Measurements from ENCODE around the gene SCYGR1. TPM values are rescaled to one million over a fixed set of nuclear protein-coding genes. Genes with fewer than 3 reads are reported as not detected.
"Not testable (repeated sequence)": the region's sequence is repeated elsewhere in the genome, so short reads cannot be mapped to it uniquely, and the experiment has no call there.

The SCYGR1 gene
- total RNA-seq, 1 donor from 2014 or later, result not detected

GRCh38 chr2:227377467-227378351 lies 10.0 kb downstream of the SCYGR1 start:
- intact Hi-C loops (cut with micrococcal nuclease), result no loop called here
- DNase-seq (no peak), ATAC-seq (no peak)

DNA sequence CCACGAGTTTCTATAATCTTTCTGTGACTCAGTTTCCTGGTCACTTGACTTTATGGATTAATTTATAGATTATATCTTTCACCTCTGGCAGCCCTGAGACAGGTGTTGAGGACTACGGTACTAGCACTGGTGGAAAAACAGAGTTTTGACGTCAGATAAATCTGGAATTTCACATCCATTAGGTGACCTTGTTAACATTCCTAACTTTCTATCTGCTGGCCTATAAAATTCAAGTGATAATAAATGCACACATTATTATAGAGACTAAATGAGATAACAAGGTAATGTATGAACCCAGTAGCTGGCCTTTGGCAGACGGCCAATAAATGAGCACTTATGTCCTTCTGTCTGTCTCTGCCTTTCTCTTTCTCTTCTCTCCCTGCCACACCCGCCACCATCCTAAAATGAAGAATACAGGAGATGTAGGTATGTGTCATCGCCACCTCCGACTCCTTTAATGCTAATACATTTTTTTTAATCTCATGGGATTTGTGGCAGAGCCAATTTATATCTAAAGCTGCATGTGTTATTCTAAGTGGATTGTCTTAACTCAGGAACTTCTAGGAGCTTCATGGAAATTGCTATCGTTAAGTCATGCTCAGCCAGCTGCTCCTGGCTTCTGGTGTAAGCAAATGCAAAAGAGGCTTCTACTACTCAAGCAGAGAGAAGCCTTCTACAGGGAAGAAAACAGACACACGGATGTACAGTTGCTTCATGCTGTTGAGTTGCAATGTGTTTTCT lies 10.9 kb downstream of the SCYGR1 start:
- ATAC-seq (no peak), DNase-seq (no peak)
- intact Hi-C loops (cut with micrococcal nuclease), result no loop called here

DNA sequence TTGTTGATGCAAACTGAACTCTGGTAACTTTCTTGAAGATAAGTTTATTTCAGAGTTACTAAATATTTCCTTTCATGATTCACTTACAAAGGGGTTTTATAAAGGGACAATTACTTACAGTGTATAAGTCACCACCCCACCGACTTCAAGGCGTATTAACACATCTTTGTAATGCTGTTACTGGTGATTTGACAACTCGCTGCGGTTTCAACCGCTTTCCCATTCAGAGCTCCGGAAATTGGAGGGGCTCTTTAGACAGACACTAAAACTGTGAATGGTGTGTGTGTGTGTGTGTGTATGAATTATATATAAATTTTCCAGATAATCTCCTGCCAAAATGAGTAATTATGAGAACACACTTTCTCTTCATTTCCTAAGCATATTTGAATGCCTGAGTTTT lies 13.6 kb downstream of the SCYGR1 start:
- intact Hi-C loops (cut with micrococcal nuclease), result no loop called here
- no peak for DNase-seq
- ATAC-seq, result no peak

DNA sequence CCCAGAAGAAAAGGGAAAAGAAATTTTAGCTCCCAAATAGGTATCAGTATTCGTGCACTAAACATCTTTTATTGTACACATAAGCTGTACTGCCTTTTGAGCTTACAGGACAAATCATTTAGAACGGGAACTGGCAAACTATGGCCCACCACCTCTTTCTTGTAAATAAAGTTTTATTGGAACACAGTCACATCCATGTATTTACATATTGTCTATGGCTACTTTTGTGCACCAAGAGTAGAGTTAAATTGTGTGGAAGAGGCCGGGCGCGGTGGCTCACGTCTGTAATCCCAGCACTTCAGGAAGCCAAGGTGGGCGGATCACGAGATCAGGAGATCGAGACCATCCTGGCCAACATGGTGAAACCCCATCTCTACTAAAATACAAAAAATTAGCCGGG lies 14.4 kb downstream of the SCYGR1 start:
- ATAC-seq (no peak), DNase-seq (no peak)
- intact Hi-C loops (cut with micrococcal nuclease), result no loop called here

DNA sequence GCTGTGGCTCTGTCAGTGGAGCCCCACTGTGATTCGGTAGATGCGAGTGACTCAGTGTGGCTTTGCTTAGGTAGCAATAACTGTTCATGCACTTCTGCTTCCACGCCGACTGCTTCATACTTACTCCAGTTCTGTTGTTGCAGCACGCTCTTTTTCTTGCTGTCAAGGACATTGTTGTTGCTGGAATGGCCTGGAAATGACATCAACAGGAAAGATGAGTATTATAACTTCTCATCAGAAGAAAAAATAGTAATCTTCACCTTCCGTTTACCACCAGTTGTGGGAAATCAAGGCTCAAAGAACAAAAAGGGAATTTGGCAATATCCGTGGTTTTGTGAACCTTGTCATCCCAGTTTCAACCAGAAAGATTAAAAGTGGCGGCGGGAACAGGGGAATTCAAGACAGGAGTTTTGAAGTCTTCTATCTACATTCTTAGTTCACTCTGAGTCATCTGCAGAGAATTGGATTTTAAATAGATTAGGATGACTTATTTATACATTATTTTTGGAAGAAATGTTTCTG lies 16.9 kb downstream of the SCYGR1 start:
- intact Hi-C loops (cut with micrococcal nuclease), result no loop called here
- no peak for DNase-seq

DNA sequence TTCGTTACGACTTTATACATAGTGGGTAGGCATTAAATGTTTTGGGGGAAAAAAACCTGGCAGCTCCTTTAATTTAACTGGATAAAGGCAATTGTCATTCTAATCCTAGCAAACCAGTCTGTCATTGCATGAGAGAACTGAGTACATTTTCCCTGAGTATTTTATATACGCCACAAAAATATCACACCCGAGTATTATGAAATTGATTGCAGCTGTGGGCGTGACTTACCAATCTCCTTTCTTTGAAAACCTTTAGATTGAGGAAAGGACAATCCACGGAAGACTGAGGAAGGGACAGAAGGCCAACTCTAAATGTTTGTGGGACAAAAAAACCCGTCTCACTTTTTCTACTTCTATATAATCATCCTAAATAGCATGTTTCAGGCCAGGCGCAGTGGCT lies 17.7 kb downstream of the SCYGR1 start:
- intact Hi-C loops (cut with micrococcal nuclease), result no loop called here
- no peak for ATAC-seq

More for the DNA sequence above, 16.9 kb downstream of the SCYGR1 start:
- peak; percentile 76 for ATAC-seq

DNA sequence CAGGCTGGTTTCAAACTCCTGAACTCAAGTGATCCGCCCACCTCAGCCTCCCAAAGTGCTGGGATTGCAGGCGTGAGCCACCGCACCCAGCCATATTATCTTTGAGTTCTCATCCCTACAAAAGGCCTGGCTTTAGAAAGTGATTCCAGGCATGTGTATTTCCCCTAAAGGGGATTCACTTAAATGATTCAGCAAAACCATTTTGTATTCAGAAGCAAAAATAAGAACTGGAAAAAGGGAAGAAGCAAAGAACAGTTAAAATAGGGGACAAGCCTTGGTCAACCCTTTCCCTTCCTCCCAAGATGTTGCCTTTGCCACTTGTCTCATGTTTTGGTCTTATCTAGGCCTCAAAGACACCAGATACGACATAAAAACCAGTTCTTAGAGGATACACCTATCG lies 19.2 kb downstream of the SCYGR1 start:
- intact Hi-C loops (cut with micrococcal nuclease), result no loop called here
- DNase-seq (no peak), ATAC-seq (no peak)

More for the DNA sequence above, 17.7 kb downstream of the SCYGR1 start:
- no peak for DNase-seq

DNA sequence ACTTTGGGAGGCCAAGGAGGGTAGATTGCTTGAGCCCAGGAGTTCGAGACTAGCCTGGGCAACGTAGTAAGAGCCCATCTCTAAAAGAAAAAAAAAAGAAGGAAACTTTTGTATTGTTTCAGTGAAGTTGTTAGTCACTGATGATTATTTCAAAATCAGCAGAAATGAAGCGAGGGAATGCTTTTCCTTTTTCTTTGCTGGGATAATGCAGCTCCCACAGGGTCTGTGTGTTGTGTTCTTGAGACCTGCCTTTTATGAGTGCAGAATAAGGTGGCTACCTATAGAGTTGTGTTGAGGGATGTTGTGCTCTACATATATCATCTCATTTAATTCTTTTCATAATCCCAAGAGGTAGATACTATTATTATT lies 20.3 kb downstream of the SCYGR1 start:
- no peak for ATAC-seq
- intact Hi-C loops (cut with micrococcal nuclease), result no loop called here

GRCh38 chr2:227366769-227367426 lies 20.9 kb downstream of the SCYGR1 start:
- intact Hi-C loops (cut with micrococcal nuclease), result no loop called here
- DNase-seq, result no peak
- ATAC-seq, result peak; percentile 39

More for the DNA sequence above, 20.3 kb downstream of the SCYGR1 start:
- DNase-seq, result no peak

GRCh38 chr2:227365833-227366232 lies 21.9 kb downstream of the SCYGR1 start:
- intact Hi-C loops (cut with micrococcal nuclease), result no loop called here
- DNase-seq (no peak), ATAC-seq (no peak)

DNA sequence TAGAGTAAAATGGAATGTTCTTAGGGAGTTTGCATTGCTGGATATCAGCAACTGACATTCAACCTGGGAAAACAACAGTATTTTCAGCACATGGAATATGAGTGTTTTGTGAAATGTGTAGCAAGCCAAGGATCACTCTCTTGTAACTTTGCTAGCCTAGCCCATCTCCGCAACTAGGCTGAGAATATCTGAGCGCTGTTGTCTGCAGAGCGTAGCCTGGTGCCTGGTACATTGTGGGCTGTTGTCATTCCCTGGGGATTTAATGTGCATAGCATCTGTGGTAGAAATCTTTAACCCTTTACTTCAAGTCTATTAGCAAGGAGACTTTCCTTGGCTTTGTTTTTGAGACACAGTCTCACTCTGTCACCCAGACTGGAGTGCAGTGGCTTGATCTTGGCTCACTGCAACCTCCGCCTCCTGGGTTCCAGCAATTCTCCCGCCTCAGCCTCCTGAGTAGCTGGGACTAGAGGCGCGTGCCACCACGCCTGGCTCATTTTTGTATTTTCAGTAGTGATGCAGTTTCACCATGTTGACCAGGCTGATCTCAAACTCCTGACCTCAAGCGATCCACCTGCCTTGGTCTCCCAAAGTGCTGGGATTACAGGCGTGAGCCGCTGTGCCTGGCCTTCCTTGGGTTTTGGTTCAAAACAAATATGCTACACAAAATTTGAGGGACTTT lies 23.0 kb downstream of the SCYGR1 start:
- ATAC-seq; DNase-seq; intact Hi-C loops (cut with micrococcal nuclease): not testable (repeated sequence)

GRCh38 chr2:227363756-227364155 lies 24.0 kb downstream of the SCYGR1 start:
- ATAC-seq (no peak), DNase-seq (no peak)
- intact Hi-C loops (cut with micrococcal nuclease), result no loop called here

GRCh38 chr2:227360351-227360750 lies 27.4 kb downstream of the SCYGR1 start:
- intact Hi-C loops (cut with micrococcal nuclease), result no loop called here
- ATAC-seq, result no peak

GRCh38 chr2:227351639-227352038 lies 36.1 kb downstream of the SCYGR1 start:
- ATAC-seq (no peak), DNase-seq (no peak)
- intact Hi-C loops (cut with micrococcal nuclease), result no loop called here

More at GRCh38 chr2:227360351-227360750, 27.4 kb downstream of the SCYGR1 start:
- no peak for DNase-seq

DNA sequence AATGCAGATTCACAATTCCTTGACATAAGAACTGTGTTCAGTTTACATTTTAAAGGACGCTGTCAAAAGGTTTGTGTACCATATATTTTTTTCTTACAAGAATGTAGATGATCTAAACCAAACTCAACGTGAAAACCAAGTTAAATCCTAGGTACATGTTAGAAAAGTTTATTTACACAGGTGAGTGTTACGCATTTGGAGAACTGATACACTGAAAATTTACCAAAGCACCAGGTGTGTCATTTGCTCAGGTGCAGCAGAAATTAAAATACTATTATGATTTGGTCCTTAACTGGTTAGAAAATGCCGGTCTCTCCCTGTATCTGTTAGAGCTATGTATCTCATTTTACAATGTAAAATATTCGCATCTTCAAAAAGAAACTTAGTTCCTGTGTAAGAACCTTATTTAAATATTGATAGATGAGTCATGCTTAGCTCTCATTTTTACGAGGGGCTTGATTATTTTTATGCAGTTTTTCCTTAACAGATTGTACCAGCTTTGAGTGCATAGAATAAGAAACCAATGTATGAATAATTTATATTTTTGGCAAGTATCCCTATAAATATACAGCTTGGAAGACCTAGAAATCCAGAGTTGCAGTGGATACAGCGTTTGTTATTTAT lies 37.6 kb downstream of the SCYGR1 start:
- ATAC-seq (no peak), DNase-seq (no peak)
- intact Hi-C loops (cut with micrococcal nuclease), result no loop called here

GRCh38 chr2:227348324-227348723 lies 39.4 kb downstream of the SCYGR1 start:
- ATAC-seq (no peak), DNase-seq (no peak)
- intact Hi-C loops (cut with micrococcal nuclease), result no loop called here

- intact Hi-C loops (cut with micrococcal nuclease), result no loop called here
- no peak for DNase-seq
- ATAC-seq, result no peak
These were observed 40.6 kb downstream of the SCYGR1 start for GRCh38 chr2:227347117-227347516.

DNA sequence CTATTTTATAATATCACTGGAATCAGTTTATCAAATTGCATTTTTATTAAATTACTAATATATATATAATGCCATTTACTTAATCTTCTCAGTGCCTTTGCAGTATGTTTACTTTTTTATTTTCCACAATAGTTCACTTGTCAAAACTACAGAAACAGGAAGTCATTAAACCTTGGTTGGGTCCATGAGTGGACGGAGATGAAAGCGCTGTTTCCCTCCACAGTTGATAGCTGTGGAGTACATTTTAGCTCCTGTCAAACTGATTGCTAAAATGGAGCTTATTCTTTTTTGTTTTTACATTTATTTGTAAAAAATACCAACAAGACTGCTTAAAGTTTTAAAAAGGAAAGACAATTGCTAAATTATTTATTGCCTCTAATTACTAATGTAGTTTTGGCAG lies 43.5 kb downstream of the SCYGR1 start:
- intact Hi-C loops (cut with micrococcal nuclease), result no loop called here
- ATAC-seq (no peak), DNase-seq (no peak)

- no peak for DNase-seq
- ATAC-seq, result no peak
- intact Hi-C loops (cut with micrococcal nuclease), result no loop called here
These were observed 46.2 kb downstream of the SCYGR1 start for GRCh38 chr2:227341553-227341952.
